Esophagus muscularis mucosa (tissue), 3 donors: ENCODE measurements around the gene RESF1.

Experiments used
- POLR2AphosphoS5 ChIP-seq, 2 donors: sonication (generic); formaldehyde crosslinking; IDR thresholded peaks; one replicate each; pipeline ENCODE4 v1.6.1; 2017; ENCODE audit warnings: antibody characterized with exemption in 2 of 2
- TF ChIP-seq, protein P1 (sequence below), 3 experiments: fragments of 200-600 bp in 2 of 3; fragments of 450-650 bp in 1 of 3; sonication (generic) in 2 of 3; IDR thresholded peaks; one replicate each; pipeline ENCODE4 v1.5.1; 2017 to 2019; ENCODE audit warnings: antibody characterized with exemption in 3 of 3, mild to moderate bottlenecking in 2 of 3, moderate library complexity in 1 of 3

DNA sequence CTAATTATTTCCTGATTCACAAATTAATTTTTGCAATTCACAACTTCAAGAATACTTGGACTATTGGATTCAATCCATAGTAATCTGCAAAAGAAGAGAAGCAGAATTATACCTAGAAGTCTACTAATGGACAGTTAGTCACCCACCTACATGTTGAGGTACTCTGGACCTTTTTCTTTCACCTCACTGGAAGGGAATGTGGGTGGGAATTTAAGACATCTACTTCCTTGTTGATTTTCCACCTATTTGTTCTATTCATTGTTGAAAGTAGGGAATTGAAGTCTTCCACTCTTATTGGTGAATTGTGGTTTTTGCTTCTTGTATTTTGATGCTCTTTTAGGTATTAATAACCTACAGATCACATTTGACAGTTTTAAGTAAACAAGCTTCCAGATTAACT is 11.0 kb downstream of the RESF1 start:
- TF ChIP-seq POLR2AphosphoS5 (IDR thresholded peaks at IDR 0.05) = no peak
- TF ChIP-seq, protein P1, sequence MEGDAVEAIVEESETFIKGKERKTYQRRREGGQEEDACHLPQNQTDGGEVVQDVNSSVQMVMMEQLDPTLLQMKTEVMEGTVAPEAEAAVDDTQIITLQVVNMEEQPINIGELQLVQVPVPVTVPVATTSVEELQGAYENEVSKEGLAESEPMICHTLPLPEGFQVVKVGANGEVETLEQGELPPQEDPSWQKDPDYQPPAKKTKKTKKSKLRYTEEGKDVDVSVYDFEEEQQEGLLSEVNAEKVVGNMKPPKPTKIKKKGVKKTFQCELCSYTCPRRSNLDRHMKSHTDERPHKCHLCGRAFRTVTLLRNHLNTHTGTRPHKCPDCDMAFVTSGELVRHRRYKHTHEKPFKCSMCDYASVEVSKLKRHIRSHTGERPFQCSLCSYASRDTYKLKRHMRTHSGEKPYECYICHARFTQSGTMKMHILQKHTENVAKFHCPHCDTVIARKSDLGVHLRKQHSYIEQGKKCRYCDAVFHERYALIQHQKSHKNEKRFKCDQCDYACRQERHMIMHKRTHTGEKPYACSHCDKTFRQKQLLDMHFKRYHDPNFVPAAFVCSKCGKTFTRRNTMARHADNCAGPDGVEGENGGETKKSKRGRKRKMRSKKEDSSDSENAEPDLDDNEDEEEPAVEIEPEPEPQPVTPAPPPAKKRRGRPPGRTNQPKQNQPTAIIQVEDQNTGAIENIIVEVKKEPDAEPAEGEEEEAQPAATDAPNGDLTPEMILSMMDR (IDR thresholded peaks at IDR 0.05) = no peak
